A673 (cell line): ENCODE measurements around the gene DAZAP2. TPM values are rescaled to one million over a fixed set of nuclear protein-coding genes. Genes with fewer than 3 reads are reported as not detected.
A peak's percentile ranks its signal among the peaks of the same experiment; 100 is the strongest.

Experiments used
- BruUV-seq: library from RNA; stranded (reverse); fragments of 400-500 nt; replicated peaks from 2 replicates; lab custom pipeline; 2021; lab: Mats Ljungman, UMichigan
- CTCF ChIA-PET: fragments of 300-600 bp; sonication (Branson Sonifier 250); formaldehyde crosslinking; loops from one replicate; lab custom pipeline; 2022; ENCODE audit warnings: antibody characterized with exemption; lab: Charles Lee
- POLR2A ChIA-PET: fragments of 300-600 bp; sonication (Branson Sonifier 250); formaldehyde crosslinking; loops from one replicate; lab custom pipeline; 2022; ENCODE audit warnings: antibody characterized with exemption; ENCODE audit not compliant: low non-redundant PET; lab: Charles Lee
- DNase-seq: peaks from one replicate; pipeline ENCODE4 v3.0.0-alpha.2; 2015; ENCODE audit warnings: low spot score
- H3K27ac ChIP-seq: fragments of 200-600 bp; sonication (generic); 2 replicates; pipeline ENCODE4 v1.5.1; 2016; ENCODE audit warnings: mixed run types, low read depth, mild to moderate bottlenecking, mixed read lengths, antibody characterized with exemption, low read length; ENCODE audit not compliant: poor library complexity, severe bottlenecking
- H3K27me3 ChIP-seq: fragments of 200-600 bp; sonication (generic); replicated peaks from 2 replicates; pipeline ENCODE4 v1.6.1; 2017; ENCODE audit warnings: mixed run types, low read depth, mild to moderate bottlenecking, mixed read lengths, antibody characterized with exemption, low read length; ENCODE audit not compliant: insufficient read depth, poor library complexity
- H3K36me3 ChIP-seq: fragments of 200-600 bp; sonication (generic); 2 replicates; pipeline ENCODE4 v1.6.1; 2016; ENCODE audit warnings: mixed run types, mild to moderate bottlenecking, mixed read lengths, antibody characterized with exemption, low read length; ENCODE audit not compliant: insufficient read depth, poor library complexity, severe bottlenecking
- H3K4me1 ChIP-seq: fragments of 200-600 bp; sonication (generic); 2 replicates; pipeline ENCODE4 v1.6.1; 2017; ENCODE audit warnings: mixed run types, mild to moderate bottlenecking, mixed read lengths, antibody characterized with exemption, low read length; ENCODE audit not compliant: insufficient read depth, poor library complexity, severe bottlenecking
- H3K4me3 ChIP-seq: fragments of 200-600 bp; sonication (generic); 2 replicates; pipeline ENCODE4 v1.5.1; 2016; ENCODE audit warnings: low read depth, mixed run types, mild to moderate bottlenecking, mixed read lengths, low read length; ENCODE audit not compliant: poor library complexity, severe bottlenecking
- H3K9me3 ChIP-seq: fragments of 200-600 bp; sonication (generic); 2 replicates; pipeline ENCODE4 v1.6.1; 2016; ENCODE audit warnings: mixed run types, low read depth, mild to moderate bottlenecking, mixed read lengths, antibody characterized with exemption, low read length; ENCODE audit not compliant: poor library complexity, severe bottlenecking
- EZH2 ChIP-seq: fragments of 200-600 bp; sonication (generic); IDR thresholded peaks from 2 replicates; pipeline ENCODE4 v1.6.1; 2017; ENCODE audit warnings: borderline replicate concordance, low read depth, mild to moderate bottlenecking, mixed read lengths, antibody characterized with exemption, low read length; ENCODE audit not compliant: poor library complexity, severe bottlenecking
- intact Hi-C: fragments of 100-400 bp; cut with micrococcal nuclease; formaldehyde crosslinking; loops from one replicate; pipeline ENCODE4 v1.10.0; 2022; ENCODE audit not compliant: unreplicated experiment
- total RNA-seq: library from RNA; stranded (reverse); gene quantifications from 2 replicates; pipeline ENCODE4 v1.2.3, GENCODE V29; 2021
- TF ChIP-seq, protein P1 (sequence below): fragments of 300-800, 200-600 bp; sonication (generic); conservative IDR thresholded peaks from 2 replicates; pipeline ENCODE4 v1.5.1; 2017; ENCODE audit warnings: low read depth, mild to moderate bottlenecking, antibody characterized with exemption, low read length, moderate library complexity, mixed read lengths

DAZAP2 gene
- total RNA-seq, 1 experiment from 2014 or later, result 138 TPM

- no peak for DNase-seq
- ChIA-PET POLR2A (no interaction called here), CTCF (no interaction called here)
- H3K27ac ChIP-seq, result peak overlapping the region; percentile 30
- H3K4me3 ChIP-seq, result no peak overlapping the region
- TF ChIP-seq, protein P1, sequence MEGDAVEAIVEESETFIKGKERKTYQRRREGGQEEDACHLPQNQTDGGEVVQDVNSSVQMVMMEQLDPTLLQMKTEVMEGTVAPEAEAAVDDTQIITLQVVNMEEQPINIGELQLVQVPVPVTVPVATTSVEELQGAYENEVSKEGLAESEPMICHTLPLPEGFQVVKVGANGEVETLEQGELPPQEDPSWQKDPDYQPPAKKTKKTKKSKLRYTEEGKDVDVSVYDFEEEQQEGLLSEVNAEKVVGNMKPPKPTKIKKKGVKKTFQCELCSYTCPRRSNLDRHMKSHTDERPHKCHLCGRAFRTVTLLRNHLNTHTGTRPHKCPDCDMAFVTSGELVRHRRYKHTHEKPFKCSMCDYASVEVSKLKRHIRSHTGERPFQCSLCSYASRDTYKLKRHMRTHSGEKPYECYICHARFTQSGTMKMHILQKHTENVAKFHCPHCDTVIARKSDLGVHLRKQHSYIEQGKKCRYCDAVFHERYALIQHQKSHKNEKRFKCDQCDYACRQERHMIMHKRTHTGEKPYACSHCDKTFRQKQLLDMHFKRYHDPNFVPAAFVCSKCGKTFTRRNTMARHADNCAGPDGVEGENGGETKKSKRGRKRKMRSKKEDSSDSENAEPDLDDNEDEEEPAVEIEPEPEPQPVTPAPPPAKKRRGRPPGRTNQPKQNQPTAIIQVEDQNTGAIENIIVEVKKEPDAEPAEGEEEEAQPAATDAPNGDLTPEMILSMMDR, result no peak
- no peak for TF ChIP-seq EZH2
- no peaks in the 10 kb centered on the region for H3K36me3 ChIP-seq
- no peaks in the 10 kb centered on the region for H3K9me3 ChIP-seq
- no peaks in the 10 kb centered on the region for H3K27me3 ChIP-seq
- H3K4me1 ChIP-seq, result peaks cover 14% of the 10 kb centered on the region
- no TSS peak for BruUV-seq
- intact Hi-C loops, result no loop called here
These were observed 24.7 kb downstream of the DAZAP2 start for GRCh38 chr12:51263341-51263740.

- no TSS peak for BruUV-seq
- Histone ChIP-seq H3K27me3 (no peaks in the 10 kb centered on the region), H3K4me3 (no peak overlapping the region), H3K4me1 (peaks cover 14% of the 10 kb centered on the region), H3K36me3 (no peaks in the 10 kb centered on the region), H3K9me3 (no peaks in the 10 kb centered on the region), H3K27ac (no peak overlapping the region)
- TF ChIP-seq, protein P1, result no peak
- no peak for TF ChIP-seq EZH2
- CTCF ChIA-PET, result interaction anchor here (0.7 kb wide), 1 partner anchor 1088 kb away, joined by 5 read pairs; no protein-coding TSS in a partner anchor
- POLR2A ChIA-PET, result no interaction called here
- no peak for DNase-seq
- intact Hi-C loops, result no loop called here
These were observed 25.7 kb downstream of the DAZAP2 start for GRCh38 chr12:51264297-51264696.

- no peak overlapping the region for H3K4me3 ChIP-seq
- ChIA-PET CTCF (interaction anchor here (0.7 kb wide), 1 partner anchor 1088 kb away, joined by 5 read pairs; no protein-coding TSS in a partner anchor), POLR2A (no interaction called here)
- DNase-seq, result no peak
- H3K36me3 ChIP-seq, result no peaks in the 10 kb centered on the region
- no peaks in the 10 kb centered on the region for H3K27me3 ChIP-seq
- no TSS peak for BruUV-seq
- TF ChIP-seq, protein P1, result no peak
- TF ChIP-seq EZH2, result no peak
- no peaks in the 10 kb centered on the region for H3K9me3 ChIP-seq
- intact Hi-C loops, result no loop called here
- no peak overlapping the region for H3K27ac ChIP-seq
- peaks cover 14% of the 10 kb centered on the region for H3K4me1 ChIP-seq
These were observed 26.4 kb downstream of the DAZAP2 start for GRCh38 chr12:51265024-51265423.
